COR-L47 (cell line): ENCODE data around the gene IGLON5.

ENCODE experiments used
- DNase-seq: peaks from one replicate; lab custom pipeline; 2025; lab: John Stamatoyannopoulos, UW

The IGLON5 gene

DNA sequence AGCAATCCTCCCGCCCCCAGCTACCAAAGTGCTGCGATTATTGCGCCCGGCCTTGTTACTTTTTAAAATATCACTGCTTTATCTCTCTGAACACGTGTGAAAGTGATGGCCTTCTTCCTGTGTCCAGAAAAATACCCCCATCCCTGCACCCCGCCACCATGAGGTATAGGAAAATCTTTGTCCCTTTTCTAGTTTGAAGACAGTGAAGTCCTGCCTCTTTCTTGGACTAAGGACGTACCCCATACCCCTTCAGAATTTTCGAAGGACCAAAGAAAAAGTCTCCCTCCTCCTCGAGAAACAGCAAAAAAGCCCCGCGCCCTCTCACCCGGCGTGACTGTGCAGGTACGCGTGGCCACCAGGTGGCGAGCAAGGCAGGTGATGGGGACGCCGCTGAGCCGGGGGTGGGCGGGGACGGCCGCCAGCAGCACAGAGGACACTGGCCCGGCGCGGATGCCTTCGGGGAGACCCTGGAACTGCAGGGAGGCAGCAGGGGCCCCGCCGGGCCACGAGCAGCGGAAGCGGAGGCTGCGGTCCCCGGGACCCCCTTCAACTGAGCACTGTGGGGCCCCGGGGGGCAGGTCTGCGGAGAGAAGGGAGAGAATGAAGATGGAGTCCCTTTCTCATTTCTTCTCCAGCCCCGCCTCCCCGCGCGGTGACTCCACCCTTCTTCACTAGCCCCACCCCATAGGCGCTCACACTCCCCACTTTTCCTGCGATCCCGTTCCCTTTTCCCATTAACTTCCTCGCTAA is 27.3 kb downstream of the IGLON5 start:
- DNase-seq = peak; percentile 11

DNA sequence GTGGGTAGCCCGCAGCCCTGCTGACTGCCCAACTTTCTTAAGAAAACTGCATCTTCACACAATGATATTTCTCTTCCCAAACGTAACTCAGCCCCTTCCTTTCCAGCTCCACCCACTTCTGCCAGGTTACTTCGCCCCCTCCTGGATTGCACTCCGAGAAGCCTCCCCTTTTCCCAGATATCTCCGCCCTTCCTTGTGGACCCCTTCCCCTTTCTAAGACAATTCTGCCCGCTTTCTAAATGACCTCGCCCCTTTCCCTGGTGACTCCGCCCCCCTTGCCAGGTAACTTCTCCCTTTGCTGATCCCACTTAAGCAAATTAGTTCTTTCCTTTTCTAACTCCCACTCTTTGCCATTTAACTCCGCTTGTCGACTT is 27.9 kb downstream of the IGLON5 start:
- DNase-seq = no peak

DNA sequence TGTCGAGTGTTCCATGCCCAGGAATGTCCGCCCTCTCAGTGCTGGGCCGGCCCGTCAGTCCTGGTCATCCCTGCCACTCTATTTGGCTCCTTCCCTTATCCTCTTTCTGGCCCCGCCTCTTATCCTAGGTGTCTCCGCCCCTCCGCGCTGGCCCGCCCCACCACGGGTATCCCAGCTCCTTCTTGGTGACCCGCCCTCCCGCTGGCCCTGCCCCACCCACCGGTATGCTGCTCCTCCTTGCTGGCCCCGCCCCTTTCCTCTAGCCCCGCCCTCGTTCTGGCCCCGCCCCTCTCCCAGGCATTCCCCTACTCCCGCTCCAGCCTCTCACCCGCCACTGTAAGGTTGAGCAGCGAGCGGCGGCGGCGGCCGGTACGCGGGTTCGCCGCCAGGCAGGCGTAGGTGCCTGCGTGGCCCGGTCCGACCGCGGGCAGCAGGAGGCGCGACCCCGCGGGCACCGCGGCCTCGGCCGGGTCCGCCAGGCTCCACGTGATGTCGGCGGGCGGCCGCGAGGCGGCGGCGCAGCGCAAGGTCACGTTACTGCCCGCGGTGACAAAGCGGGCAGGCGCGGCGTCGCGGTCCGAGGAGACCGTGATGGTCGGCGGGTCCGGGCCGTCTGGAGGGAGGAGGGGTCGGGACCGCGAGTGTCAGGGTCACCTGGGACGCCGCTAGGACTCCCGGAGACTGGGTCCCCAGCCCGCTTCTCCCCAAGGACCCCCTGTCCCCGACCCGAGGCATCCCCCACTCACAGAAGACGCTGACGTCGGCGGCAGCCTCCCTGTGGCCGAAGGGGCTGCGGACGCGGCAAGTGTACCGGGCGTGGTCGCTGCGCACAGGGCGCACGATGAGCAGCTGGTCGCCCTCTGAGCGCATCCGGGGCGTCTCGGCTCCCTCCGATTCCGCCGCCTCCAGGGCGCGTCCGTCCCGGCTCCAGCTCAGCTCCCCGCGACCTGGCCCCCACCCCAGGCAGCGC is 28.5 kb downstream of the IGLON5 start:
- no peak for DNase-seq

DNA sequence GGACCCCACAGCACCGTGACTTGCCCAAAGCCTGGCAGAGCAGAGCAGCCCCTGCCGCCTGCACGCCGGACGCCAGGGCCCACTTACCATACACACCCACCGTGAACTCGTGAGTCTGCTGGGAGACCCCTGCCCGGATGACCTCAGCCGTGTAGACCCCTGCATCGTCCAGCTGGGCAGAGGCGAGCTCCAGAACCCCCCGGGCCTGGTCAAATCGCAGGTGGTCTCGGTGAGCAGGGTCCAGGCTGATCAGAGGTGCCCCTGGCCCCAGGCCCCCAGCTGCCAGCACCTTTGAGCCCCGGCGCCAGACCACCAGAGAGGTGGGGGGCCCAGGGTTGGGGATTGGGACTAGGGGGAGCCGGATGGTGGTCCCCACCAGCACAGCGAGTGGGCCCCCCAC is 29.6 kb downstream of the IGLON5 start:
- no peak for DNase-seq

DNA sequence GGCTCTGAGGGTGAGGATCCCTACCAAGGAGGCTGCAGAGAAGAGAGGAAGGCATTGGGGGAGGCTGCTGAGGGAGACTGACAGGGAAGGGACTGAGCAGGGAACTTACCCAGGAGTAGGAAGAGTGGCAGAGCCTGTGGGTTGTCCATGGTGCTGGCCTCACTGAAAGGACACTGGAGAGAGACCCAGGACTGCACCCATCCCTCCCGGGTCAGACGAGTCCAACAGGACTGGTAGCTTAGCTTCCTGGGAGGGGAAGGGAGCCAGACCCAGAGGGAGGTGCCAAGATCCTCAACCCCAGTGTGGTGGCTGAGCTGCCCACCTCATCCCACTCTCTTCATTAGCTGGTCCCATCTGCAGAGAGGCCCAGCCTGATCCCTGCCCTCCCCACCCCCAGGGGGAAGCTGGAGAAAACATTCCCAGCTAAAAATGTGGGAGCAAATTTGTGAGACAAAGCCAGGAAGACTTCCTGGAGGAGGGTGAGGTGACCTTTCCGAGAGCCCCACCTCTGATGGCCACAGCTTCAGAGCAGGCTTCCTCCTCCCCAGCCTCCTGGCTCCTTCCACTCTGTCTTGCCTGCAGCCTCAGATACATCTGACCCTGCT is 30.6 kb downstream of the IGLON5 start, which contains the start of gene VSIG10L:
TSS of gene VSIG10L (minus strand) at position 164 of the 605 bp plus-strand sequence. CDS start at position 149, 15 bp downstream.
- no peak for DNase-seq

DNA sequence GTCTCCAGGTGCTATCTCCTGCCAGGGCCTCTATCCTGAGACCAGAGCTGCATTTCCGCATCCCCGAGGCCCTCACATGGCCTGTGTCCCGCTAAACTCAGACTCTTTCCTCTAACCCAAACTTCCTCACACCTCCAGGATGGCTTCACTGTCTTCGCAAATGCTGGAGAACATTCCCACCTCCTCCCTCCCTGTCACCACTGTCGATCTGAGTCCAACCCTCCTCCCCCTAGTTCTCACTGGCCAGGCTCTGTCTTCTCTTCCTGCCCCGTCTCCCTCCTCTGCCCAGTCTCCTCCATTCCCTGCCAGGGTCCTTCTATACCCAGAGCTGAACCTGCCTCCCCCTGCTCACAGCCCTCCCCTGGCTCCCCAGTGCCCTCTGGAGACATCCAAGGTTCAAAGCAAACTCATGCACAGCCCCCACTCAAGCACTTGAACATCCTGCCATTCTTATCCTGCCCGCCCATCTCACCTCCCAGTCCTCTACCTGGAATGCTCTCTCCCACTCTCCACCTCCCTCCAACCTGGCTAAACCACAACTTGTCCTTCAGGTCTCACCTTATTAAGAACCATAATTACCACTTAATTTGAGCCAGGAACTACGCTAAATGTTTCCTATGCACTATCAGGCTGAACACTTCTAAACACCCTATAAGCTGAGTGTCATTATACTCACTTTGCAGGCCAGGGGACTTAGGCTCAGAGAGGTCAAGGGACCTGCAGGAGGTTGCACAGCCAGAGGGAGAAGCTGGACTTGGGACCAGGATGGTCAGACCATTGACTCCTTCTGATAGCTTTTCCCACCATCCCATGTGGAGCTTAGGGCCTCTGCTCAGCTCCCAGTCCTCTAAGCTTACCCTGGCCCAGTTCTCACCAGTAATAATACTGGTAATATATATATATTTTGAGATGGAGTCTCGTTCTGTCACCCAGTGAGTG is 31.5 kb downstream of the IGLON5 start:
- DNase-seq = no peak

DNA sequence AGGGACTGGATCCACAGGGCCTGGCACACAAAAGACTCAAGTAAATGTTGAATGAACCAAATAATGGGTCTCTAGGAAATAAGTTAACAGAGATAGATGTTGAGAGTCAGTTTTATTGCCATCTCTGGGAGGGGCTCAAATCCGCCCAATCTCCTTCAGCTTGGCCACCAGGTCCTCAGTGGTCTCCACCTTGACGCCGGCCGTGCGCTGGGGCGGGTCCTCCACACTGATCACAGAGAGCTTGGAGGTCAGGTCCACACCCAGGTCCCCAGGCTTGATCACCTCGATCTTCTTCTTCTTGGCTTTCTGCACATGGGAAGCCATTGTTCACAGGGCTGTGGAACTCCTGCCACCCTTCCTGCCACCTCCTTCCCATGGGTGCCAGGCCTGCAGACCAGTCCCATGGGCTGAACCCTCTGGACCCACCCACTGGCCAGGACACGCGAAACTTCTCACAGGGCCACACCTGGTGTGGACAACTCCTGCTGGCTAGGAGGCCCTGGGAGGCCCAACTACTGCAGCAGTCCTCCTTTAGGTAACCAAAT is 33.7 kb downstream of the IGLON5 start:
- DNase-seq = no peak

DNA sequence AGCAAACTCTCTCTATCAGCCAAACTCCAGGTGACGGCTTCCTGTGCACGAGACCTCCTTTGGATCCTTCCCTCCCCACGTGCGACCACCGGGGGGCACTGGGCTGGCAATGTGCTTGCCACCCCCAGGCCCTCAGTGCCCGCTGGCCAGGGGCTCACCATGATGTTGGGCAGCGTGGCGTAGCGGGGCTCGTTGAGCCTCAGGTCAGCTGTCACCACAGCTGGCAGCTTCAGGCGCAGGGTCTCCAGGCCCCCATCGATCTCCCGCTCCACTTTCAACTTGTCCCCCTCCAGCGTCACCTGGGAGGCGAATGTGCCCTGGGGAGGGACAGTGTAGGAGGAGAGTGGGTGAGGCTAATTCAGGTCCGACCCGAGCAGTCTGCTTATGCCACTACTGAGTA is 35.3 kb downstream of the IGLON5 start:
- DNase-seq = no peak

DNA sequence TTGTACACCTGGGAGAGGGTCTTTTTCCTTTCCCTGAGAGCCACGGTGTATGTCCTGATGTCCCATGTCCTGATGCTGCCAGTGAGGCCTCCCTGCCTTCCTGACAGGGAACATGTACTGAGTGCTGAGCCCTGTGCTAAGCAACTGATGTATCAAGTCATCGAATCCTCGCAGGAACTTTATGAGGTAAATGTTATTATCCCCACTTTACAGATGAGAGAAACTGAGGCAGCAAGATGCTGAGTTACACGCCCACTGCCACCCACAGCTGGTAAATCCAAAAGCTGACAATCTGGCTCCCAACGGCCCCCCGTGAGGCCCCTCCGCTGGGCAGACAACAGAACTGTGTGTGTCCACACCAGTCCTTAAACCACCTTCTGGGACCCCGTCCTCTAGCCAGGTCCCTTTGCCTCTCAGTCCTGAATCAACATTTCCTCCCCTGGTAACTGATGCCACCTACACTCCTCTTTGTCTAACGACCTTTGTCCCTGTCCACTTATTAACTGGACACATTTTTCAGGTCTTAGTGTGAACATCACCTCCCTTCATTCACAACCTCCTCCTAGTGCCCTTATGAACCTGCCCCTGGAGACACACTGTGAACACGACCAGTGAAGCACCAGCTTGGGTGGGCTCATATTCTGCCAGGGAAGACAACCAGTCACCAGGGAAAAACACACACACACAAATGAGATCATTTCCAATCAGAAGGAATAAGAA is 35.9 kb downstream of the IGLON5 start:
- DNase-seq = no peak

DNA sequence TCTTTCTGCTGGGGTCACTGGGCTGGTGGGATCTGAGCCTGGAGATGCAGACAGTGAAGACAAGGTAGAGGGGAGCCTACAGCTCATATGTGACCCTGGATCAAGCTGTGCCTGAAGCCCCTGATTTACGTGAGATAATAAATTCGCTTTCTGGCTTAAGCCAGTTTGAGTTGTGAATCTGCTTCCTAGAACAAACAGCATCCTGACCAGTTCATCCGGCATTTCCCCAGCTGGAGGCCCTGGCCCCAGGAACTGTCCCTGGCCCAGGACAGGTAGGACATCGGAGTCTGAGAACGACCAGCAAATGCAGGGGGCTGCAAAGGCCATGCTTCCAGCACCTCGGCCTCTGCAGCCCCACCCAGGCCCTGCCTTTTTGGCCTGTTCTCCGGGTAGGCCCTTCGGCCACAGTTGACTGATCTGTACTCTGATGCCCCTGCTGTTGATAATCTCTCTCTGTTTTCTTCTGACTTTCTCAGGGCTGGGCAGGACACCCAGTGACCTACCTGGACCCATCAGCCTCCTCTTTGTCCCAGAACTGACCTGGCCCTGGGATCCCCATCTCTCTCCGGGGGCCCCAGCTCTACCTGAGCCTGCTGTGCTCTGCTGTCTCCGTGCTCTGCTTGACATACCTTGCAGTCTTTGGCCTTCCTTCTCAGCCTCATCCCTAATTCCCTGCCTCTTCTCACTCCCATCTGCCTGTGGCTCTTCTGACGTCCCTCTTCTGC is 40.0 kb downstream of the IGLON5 start:
- DNase-seq = no peak

DNA sequence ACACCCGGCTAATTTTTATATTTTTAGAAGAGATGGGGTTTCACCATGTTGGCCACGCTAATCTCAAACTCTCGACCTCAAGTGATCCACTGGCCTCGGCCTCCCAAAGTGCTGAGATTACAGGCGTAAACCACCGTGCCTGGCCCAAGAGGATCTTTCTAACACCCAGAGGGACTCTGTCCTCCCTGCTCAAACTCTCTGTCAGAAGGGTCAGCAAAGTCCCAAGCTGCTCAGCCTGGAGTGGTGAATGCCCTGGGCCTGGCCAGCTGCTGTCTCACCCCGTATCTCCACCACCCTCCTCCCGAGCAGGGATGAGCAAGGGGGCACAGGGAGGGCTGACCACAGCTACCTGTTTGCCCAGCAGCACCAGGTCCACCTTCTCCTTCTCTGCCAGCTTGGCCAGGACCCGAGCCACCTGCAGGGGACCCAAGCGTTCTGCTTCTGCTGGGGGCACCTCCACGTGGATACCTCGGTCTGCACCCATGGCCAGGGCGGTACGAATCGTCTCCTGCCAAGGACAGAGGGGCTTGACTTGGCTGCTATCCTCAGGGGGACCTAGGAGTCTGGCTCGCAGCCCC is 41.4 kb downstream of the IGLON5 start:
- no peak for DNase-seq

DNA sequence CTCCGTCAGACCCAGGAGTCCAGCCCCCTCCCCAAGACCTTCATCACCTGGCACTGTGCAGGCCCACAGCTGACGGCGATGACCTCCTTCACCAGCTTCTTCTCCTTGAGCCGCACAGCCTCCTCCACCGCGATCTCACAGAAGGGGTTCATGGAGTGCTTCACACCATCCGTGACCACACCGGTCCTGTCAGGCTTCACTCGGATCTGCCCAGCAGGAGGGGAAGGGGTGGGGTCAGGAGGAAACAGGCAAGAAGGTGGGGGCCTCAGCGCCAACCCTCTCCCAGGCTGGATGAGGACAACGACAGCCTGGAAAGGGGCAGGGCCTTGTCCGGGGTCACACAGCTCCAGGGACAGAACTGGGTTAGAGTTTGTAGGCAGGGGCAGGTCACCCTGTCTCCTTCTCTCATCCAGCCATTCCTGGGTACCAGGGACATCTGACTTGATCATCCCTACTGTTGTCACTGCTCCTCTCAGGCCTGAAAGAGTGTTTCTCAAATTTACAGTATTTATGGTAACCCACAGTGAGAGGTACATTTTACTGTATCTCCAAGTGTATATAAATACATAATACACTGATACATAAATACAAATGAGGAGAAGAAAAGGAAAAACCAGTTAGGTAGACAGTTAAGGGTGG is 42.8 kb downstream of the IGLON5 start:
- no peak for DNase-seq

DNA sequence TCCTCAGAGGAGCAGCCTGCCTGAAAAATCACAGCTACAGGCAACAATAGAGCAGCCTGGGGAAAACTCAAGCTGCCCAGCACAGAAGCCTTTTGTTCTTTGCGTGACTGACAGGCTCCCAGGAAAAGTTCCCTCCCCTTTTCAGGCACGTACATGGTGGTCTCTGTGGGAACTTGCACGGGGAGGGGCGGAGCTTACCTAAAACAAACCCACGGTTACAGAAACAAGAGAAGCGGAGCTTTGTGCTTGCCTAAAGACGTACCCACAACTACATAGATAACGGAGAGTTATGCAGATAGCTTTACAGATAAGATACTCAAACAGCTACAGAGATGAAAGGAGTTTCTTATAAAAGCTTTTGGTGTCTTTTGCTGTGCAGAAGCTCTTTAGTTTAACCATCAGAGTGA is 43.3 kb downstream of the IGLON5 start:
- no peak for DNase-seq

DNA sequence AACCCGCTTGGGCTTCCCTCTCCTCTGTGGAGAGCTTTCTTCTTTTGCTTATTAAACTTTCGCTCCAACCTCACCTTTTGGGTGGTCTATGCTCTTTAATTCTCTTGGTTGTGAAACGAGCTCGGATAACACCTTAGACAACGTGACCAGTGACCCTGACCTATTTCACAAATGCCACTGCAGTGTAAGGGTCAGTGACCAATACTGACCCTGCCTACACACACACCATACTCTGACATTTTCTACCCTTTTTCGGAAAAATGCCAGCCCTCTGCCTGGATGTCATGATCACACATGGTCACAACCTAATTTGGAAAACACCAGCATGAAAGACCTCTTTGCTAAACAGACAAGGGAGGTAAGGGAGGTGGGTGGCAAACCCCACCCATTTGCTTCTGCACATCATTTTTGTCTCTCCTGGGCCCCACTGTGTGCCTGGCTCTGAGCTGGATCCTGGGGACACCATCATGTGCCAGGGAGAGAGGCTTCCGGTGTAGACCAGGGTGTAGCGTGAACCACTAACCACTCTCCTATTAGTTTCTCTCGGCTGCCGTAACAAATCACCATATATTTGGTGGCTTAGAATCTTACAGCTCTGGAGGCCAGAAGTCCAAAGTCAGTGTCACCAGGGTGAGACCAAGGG is 44.8 kb downstream of the IGLON5 start:
- DNase-seq = no peak

DNA sequence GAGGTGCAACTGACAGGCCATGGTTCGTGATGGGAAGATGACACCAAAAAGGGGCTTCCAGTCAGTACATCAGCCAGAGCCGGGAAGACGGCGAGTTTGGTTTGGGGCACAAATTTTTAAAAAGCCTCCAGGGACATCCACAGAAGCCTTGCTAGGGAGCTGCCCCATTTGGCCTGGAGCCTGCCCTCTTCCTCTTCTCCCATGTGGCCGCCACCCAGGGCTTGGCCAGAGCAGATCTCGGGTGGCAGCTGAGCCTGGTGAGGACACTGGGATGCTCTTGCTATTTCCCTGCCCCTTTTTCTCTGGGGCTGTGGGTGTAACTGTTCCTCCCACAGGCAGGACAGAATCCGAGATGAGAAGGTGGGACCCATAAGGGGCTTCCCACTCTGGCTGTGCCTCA is 46.5 kb downstream of the IGLON5 start:
- no peak for DNase-seq

DNA sequence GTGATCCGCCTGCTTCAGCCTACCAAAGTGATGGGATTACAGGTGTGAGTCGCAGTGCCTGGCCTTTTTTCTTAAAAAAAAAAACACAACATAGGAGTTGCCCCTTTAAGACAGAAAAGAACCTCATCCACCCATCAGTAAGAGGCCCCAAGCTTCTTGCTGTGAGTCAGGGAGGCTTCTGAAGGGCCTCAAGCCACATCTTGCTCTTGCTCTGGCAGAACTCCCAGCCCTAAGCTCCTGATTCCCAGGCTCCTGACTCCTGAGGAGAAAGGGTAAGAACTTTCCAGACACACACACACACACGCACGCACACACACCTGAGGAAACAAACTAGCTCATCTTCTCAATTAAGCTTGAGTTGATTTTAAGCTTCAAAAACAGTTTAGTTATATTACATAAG is 47.9 kb downstream of the IGLON5 start:
- no peak for DNase-seq

DNA sequence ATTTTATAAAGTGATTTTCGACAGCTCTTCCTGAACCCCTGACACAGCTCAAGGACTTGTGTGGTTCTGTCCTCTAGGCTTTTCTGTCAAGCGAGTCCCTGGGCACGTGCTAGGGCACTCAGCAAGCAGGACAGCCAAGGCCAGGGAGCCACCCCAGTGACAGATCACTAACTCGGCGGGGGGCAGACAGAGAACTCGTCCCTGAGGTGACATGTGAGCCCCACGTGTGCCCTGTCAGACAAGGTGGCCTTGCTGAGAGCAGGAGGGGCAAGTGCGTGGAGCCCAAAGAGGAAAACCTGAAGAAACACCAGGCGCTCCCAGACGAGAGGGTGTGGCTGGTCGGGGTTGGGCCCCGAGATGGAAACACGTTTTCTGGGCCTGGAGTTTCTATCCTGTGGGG is 49.8 kb downstream of the IGLON5 start:
- no peak for DNase-seq
